ENCODE data around the gene ZRANB1.

DNA sequence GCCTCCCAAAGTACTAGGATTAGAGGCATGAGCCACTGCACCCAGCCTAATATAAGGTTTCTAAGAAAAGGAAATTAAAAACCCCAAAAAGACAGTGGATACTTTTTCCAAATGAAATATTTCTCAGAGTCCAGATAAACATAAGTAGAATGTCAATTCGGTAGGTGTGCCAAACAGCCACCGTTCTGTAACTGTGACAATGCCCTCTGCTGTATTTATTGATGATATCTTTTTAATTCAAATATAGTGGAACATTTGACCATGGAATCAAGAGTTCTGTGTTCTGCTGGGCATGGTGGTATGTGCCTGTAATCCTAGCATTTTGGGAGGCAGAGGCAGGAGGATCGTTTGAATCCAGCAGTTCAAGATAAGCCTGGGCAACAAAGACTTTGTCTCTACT is 28.8 kb upstream of the ZRANB1 start:
- TF ChIP-seq CTCF (IDR thresholded peaks at IDR 0.05): no peak
- TF ChIP-seq POLR2AphosphoS5 (IDR thresholded peaks at IDR 0.05): no peak
